IMR-90 (cell line): ENCODE results near the gene PFKP. TPM values are rescaled to one million over a fixed set of nuclear protein-coding genes. Genes with fewer than 3 reads are reported as not detected.

Experiments
- ATAC-seq: fragments of 200-7000 bp; cut with Tn5 transposase; 2 replicates; pipeline ENCODE4 v1.9.1; 2020; ENCODE audit warnings: low read depth, mild to moderate bottlenecking, moderate library complexity
- BruUV-seq: library from RNA; stranded (reverse); fragments of 400-500 nt; replicated peaks from 2 replicates; lab custom pipeline; 2021; lab: Mats Ljungman, UMichigan
- CTCF ChIA-PET: fragments of 300-600 bp; formaldehyde crosslinking; extraction: SDS; loops from one replicate; lab custom pipeline; 2021; ENCODE audit warnings: antibody characterized with exemption; lab: Yijun Ruan, JAX
- POLR2A ChIA-PET: fragments of 300-600 bp; sonication (Branson Sonifier 250); formaldehyde crosslinking; loops from one replicate; lab custom pipeline; 2022; ENCODE audit warnings: antibody characterized with exemption; ENCODE audit not compliant: unreplicated experiment; lab: Charles Lee
- DNase-seq: peaks from one replicate; pipeline ENCODE4 v3.0.0; 2013
- H2AFZ ChIP-seq: replicated peaks from 2 replicates; pipeline ENCODE3; 2013; ENCODE audit warnings: low read length, mild to moderate bottlenecking; ENCODE audit not compliant: poor library complexity
- H2AK5ac ChIP-seq: 2 replicates; pipeline ENCODE4 v1.6.1; 2013; ENCODE audit warnings: low read depth, low read length, inconsistent platforms
- H2AK9ac ChIP-seq: replicated peaks from 2 replicates; pipeline ENCODE3; 2013; ENCODE audit warnings: mild to moderate bottlenecking, low read depth, low read length, moderate library complexity; ENCODE audit not compliant: poor library complexity
- H2BK120ac ChIP-seq: 2 replicates; pipeline ENCODE4 v1.6.1; 2013; ENCODE audit warnings: low read depth, low read length, inconsistent platforms
- H2BK15ac ChIP-seq: 3 replicates; pipeline ENCODE4 v1.6.1; 2013; ENCODE audit warnings: low read depth, low read length, inconsistent platforms
- H2BK20ac ChIP-seq: 2 replicates; pipeline ENCODE4 v1.6.1; 2013; ENCODE audit warnings: low read depth, mild to moderate bottlenecking, inconsistent platforms, low read length, moderate library complexity
- H2BK5ac ChIP-seq: 2 replicates; pipeline ENCODE4 v1.6.1; 2013; ENCODE audit warnings: mild to moderate bottlenecking, low read depth, low read length, inconsistent platforms; ENCODE audit not compliant: poor library complexity, severe bottlenecking
- H3K14ac ChIP-seq: replicated peaks from 2 replicates; pipeline ENCODE4 v1.6.1; 2013; ENCODE audit warnings: low read depth, low read length, inconsistent platforms
- H3K18ac ChIP-seq: 2 replicates; pipeline ENCODE4 v1.6.1; 2013; ENCODE audit warnings: low read depth, low read length, control low read depth
- H3K23ac ChIP-seq: 2 replicates; pipeline ENCODE4 v1.6.1; 2013; ENCODE audit warnings: low read depth, low read length, inconsistent platforms
- H3K27ac ChIP-seq: 2 replicates; pipeline ENCODE4 v1.5.1; 2013; ENCODE audit warnings: mild to moderate bottlenecking, control low read depth, low read length; ENCODE audit not compliant: insufficient read depth
- H3K27me3 ChIP-seq: 2 replicates; pipeline ENCODE4 v1.6.1; 2013; ENCODE audit warnings: low read length; ENCODE audit not compliant: control insufficient read depth, insufficient read depth
- H3K36me3 ChIP-seq: 2 replicates; pipeline ENCODE4 v1.6.1; 2013; ENCODE audit warnings: low read length, mixed read lengths; ENCODE audit not compliant: control insufficient read depth, insufficient read depth
- H3K4ac ChIP-seq: 2 replicates; pipeline ENCODE4 v1.6.1; 2013; ENCODE audit warnings: low read depth, low read length, inconsistent platforms
- H3K4me1 ChIP-seq: 2 replicates; pipeline ENCODE4 v1.6.1; 2013; ENCODE audit warnings: low read length, mixed read lengths; ENCODE audit not compliant: control insufficient read depth, insufficient read depth
- H3K4me2 ChIP-seq: 2 replicates; pipeline ENCODE4 v1.6.1; 2013; ENCODE audit warnings: low read depth, mild to moderate bottlenecking, control low read depth, low read length, moderate library complexity
- H3K4me3 ChIP-seq: 2 replicates; pipeline ENCODE4 v1.5.1; 2013; ENCODE audit warnings: low read depth, mild to moderate bottlenecking, control low read depth, low read length, moderate library complexity; ENCODE audit not compliant: insufficient read depth
- H3K56ac ChIP-seq: 2 replicates; pipeline ENCODE4 v1.6.1; 2013; ENCODE audit warnings: low read length, inconsistent platforms; ENCODE audit not compliant: insufficient read depth; ENCODE audit errors: extremely low read depth
- H3K79me1 ChIP-seq, 2 experiments: 2 replicates each; pipeline ENCODE4 v1.6.1; 2013; ENCODE audit warnings: low read length in 2 of 2, inconsistent platforms in 1 of 2, low read depth in 1 of 2
- H3K9ac ChIP-seq: 2 replicates; pipeline ENCODE4 v1.6.1; 2013; ENCODE audit warnings: low read depth, low read length, control low read depth
- H3K9me1 ChIP-seq: 2 replicates; pipeline ENCODE4 v1.6.1; 2013; ENCODE audit warnings: low read length, inconsistent platforms; ENCODE audit not compliant: insufficient read depth
- H3K9me3 ChIP-seq: 2 replicates; pipeline ENCODE4 v1.6.1; 2013; ENCODE audit warnings: low read length; ENCODE audit not compliant: control insufficient read depth, insufficient read depth
- H4K20me1 ChIP-seq: 2 replicates; pipeline ENCODE4 v1.6.1; 2013; ENCODE audit warnings: low read length, inconsistent platforms; ENCODE audit not compliant: insufficient read depth
- H4K5ac ChIP-seq: 2 replicates; pipeline ENCODE4 v1.6.1; 2013; ENCODE audit warnings: mild to moderate bottlenecking, low read depth, low read length, control low read depth
- H4K8ac ChIP-seq, 2 experiments: 2 replicates each; pipeline ENCODE4 v1.6.1; 2013; ENCODE audit warnings: low read depth in 2 of 2, low read length in 2 of 2, control low read depth in 1 of 2, inconsistent platforms in 1 of 2
- H4K91ac ChIP-seq: 2 replicates; pipeline ENCODE4 v1.6.1; 2013; ENCODE audit warnings: low read depth, low read length, inconsistent platforms; ENCODE audit not compliant: insufficient read depth
- BHLHE40 ChIP-seq: fragments of 150-350 bp; IDR thresholded peaks from 2 replicates; pipeline ENCODE4 v1.6.1; 2016; ENCODE audit warnings: mild to moderate bottlenecking, low read depth, low read length
- CEBPB ChIP-seq: IDR thresholded peaks from 2 replicates; pipeline ENCODE4 v1.6.1; 2012; ENCODE audit warnings: low read depth, low read length, improper control_type of control experiment
- CHD1 ChIP-seq: IDR thresholded peaks from 2 replicates; pipeline ENCODE4 v1.6.1; 2012; ENCODE audit warnings: low read depth, low read length, improper control_type of control experiment
- ELK1 ChIP-seq: fragments of 150-350 bp; IDR thresholded peaks from 2 replicates; pipeline ENCODE4 v1.6.1; 2016; ENCODE audit warnings: low read depth, mild to moderate bottlenecking, low read length, moderate library complexity, borderline replicate concordance
- FOS ChIP-seq: fragments of 150-350 bp; IDR thresholded peaks from 2 replicates; pipeline ENCODE4 v1.6.1; 2016; ENCODE audit warnings: low read depth, low read length
- MAFK ChIP-seq: IDR thresholded peaks from 2 replicates; pipeline ENCODE4 v1.6.1; 2012; ENCODE audit warnings: low read depth, low read length, improper control_type of control experiment
- MAZ ChIP-seq: IDR thresholded peaks from 2 replicates; pipeline ENCODE4 v1.6.1; 2012; ENCODE audit warnings: low read depth, mild to moderate bottlenecking, low read length, improper control_type of control experiment, moderate library complexity, borderline replicate concordance
- MXI1 ChIP-seq: IDR thresholded peaks from 2 replicates; pipeline ENCODE4 v1.6.1; 2012; ENCODE audit warnings: low read depth, mild to moderate bottlenecking, low read length, moderate library complexity, borderline replicate concordance
- NFE2L2 ChIP-seq: fragments of 150-350 bp; IDR thresholded peaks from 2 replicates; pipeline ENCODE4 v1.6.1; 2016; ENCODE audit warnings: low read depth, mild to moderate bottlenecking, low read length
- POLR2A ChIP-seq: IDR thresholded peaks from 2 replicates; pipeline ENCODE4 v1.6.1; 2012; ENCODE audit warnings: mild to moderate bottlenecking, low read depth, low read length
- RAD21 ChIP-seq: IDR thresholded peaks from 2 replicates; pipeline ENCODE4 v1.6.1; 2012; ENCODE audit warnings: low read length, improper control_type of control experiment
- RCOR1 ChIP-seq: IDR thresholded peaks from 2 replicates; pipeline ENCODE4 v1.6.1; 2012; ENCODE audit warnings: mild to moderate bottlenecking, low read length, improper control_type of control experiment; ENCODE audit not compliant: insufficient replicate concordance
- RFX5 ChIP-seq: IDR thresholded peaks from 2 replicates; pipeline ENCODE4 v1.8.0; 2012; ENCODE audit warnings: low read depth, mild to moderate bottlenecking, low read length, moderate library complexity
- SMC3 ChIP-seq: fragments of 150-350 bp; IDR thresholded peaks from 2 replicates; pipeline ENCODE4 v1.6.1; 2016; ENCODE audit warnings: low read depth, mild to moderate bottlenecking, antibody characterized with exemption, low read length, moderate library complexity
- WGBS, 2 experiments: methylation state at CpG; one replicate each; pipeline versions ENCODE4 v1.1.5 to v1.1.7; 2013; ENCODE audit warnings: missing lambda C conversion rate in 2 of 2; ENCODE audit not compliant: insufficient read length in 1 of 2; ENCODE audit errors: extremely low coverage in 2 of 2; 5-methylcytosine and 5-hydroxymethylcytosine counted together
- dilution Hi-C: fragments of 300-500 bp; cut with HindIII; formaldehyde crosslinking; loops from one replicate; pipeline ENCODE4 v1.14.3; 2018; ENCODE audit warnings: low sequenced_read_pairs; ENCODE audit not compliant: unreplicated experiment
- in situ Hi-C: fragments of 300-500 bp; cut with MboI; formaldehyde crosslinking; loops from 3 replicates; pipeline ENCODE4 v1.14.3; 2019; ENCODE audit warnings: low sequenced_read_pairs, inconsistent platforms, mixed read lengths
- intact Hi-C: fragments of 100-400 bp; cut with micrococcal nuclease; formaldehyde crosslinking; loops from 2 replicates; pipeline ENCODE4 v1.10.0; 2022
- polyA plus RNA-seq, 3 experiments: library from polyadenylated mRNA; depleted of rRNA; stranded (reverse); fragments of >200 nt; gene quantifications; 2 replicates each; pipeline ENCODE4 v1.2.3, GENCODE V29; 2012; ENCODE audit warnings: low replicate concordance in 1 of 3
- total RNA-seq: library from RNA; depleted of rRNA; stranded (reverse); fragments of >200 nt; gene quantifications from 2 replicates; pipeline ENCODE4 v1.2.3, GENCODE V29; 2012
- TF ChIP-seq, protein P1 (sequence below): conservative IDR thresholded peaks from 2 replicates; pipeline ENCODE4 v1.5.1; 2012; ENCODE audit warnings: mild to moderate bottlenecking, low read depth, low read length, improper control_type of control experiment
- TF ChIP-seq, protein P2 (sequence below): fragments of 150-350 bp; IDR thresholded peaks from 2 replicates; pipeline ENCODE4 v1.6.1; 2017; ENCODE audit warnings: mild to moderate bottlenecking, antibody characterized with exemption, low read length, low read depth

The PFKP gene
- total and polyA plus RNA-seq, 2 of the 4 experiments (the other 2 are of a cell fraction): 223 to 294 TPM

GRCh38 chr10:3033925-3034324 lies 33.4 kb upstream of the PFKP start:
- no peak overlapping the region for H2AK5ac ChIP-seq
- H3K23ac ChIP-seq: no peak overlapping the region
- peaks cover 1% of the 10 kb centered on the region for H3K4me1 ChIP-seq
- WGBS, 2 experiments: no CpG with 5 or more reads among the region's 5 CpGs
- no peak overlapping the region for H3K4me3 ChIP-seq
- no peak overlapping the region for H3K9ac ChIP-seq
- H2BK15ac ChIP-seq: no peak overlapping the region
- no TSS peak for BruUV-seq
- no peak overlapping the region for H3K4me2 ChIP-seq
- H2AK9ac ChIP-seq: no peak overlapping the region
- H2AFZ ChIP-seq: no peak overlapping the region
- H4K20me1 ChIP-seq: no peaks in the 10 kb centered on the region
- no peaks in the 10 kb centered on the region; the same call in 1 of the 2 replicates for H3K9me1 ChIP-seq
- H3K56ac ChIP-seq: no peak overlapping the region
- peak overlapping the region; percentile 47; the same call in 1 of the 2 replicates for H2BK120ac ChIP-seq
- peak overlapping the region; percentile 6; the same call in 1 of the 2 replicates for H2BK20ac ChIP-seq
- TF ChIP-seq ELK1 (no peak), CEBPB (no peak), MAZ (no peak), SMC3 (no peak), NFE2L2 (no peak), BHLHE40 (no peak), FOS (no peak), POLR2A (no peak), MXI1 (no peak), MAFK (no peak), RFX5 (no peak), RCOR1 (no peak), CHD1 (no peak), RAD21 (no peak)
- TF ChIP-seq, protein P1, sequence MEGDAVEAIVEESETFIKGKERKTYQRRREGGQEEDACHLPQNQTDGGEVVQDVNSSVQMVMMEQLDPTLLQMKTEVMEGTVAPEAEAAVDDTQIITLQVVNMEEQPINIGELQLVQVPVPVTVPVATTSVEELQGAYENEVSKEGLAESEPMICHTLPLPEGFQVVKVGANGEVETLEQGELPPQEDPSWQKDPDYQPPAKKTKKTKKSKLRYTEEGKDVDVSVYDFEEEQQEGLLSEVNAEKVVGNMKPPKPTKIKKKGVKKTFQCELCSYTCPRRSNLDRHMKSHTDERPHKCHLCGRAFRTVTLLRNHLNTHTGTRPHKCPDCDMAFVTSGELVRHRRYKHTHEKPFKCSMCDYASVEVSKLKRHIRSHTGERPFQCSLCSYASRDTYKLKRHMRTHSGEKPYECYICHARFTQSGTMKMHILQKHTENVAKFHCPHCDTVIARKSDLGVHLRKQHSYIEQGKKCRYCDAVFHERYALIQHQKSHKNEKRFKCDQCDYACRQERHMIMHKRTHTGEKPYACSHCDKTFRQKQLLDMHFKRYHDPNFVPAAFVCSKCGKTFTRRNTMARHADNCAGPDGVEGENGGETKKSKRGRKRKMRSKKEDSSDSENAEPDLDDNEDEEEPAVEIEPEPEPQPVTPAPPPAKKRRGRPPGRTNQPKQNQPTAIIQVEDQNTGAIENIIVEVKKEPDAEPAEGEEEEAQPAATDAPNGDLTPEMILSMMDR: no peak
- TF ChIP-seq, protein P2, sequence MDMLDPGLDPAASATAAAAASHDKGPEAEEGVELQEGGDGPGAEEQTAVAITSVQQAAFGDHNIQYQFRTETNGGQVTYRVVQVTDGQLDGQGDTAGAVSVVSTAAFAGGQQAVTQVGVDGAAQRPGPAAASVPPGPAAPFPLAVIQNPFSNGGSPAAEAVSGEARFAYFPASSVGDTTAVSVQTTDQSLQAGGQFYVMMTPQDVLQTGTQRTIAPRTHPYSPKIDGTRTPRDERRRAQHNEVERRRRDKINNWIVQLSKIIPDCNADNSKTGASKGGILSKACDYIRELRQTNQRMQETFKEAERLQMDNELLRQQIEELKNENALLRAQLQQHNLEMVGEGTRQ: no peak
- H4K5ac ChIP-seq: no peak overlapping the region
- H3K79me1 ChIP-seq: no peaks in the 10 kb centered on the region
- in situ Hi-C loops (no loop called here), dilution Hi-C loops (loop anchor here (25.0 kb wide), 1 partner anchor 97 kb away; no protein-coding TSS in a partner anchor), intact Hi-C loops (no loop called here)
- peak overlapping the region; percentile 31; the same call in 1 of the 2 replicates for H3K4ac ChIP-seq
- no peaks in the 10 kb centered on the region for H3K27me3 ChIP-seq
- no peak overlapping the region for H3K27ac ChIP-seq
- H4K91ac ChIP-seq: no peak overlapping the region
- ATAC-seq (no peak), DNase-seq (no peak)
- no peak overlapping the region for H4K8ac ChIP-seq
- H3K14ac ChIP-seq: no peak overlapping the region
- no peaks in the 10 kb centered on the region for H3K36me3 ChIP-seq
- ChIA-PET POLR2A (no interaction called here), CTCF (no interaction called here)
- H2BK5ac ChIP-seq: no peak overlapping the region
- H3K18ac ChIP-seq: peak overlapping the region; percentile 35; the same call in 1 of the 2 replicates
- H3K9me3 ChIP-seq: no peaks in the 10 kb centered on the region
